ENCODE results near the gene SOX12.

Gene SOX12

DNA sequence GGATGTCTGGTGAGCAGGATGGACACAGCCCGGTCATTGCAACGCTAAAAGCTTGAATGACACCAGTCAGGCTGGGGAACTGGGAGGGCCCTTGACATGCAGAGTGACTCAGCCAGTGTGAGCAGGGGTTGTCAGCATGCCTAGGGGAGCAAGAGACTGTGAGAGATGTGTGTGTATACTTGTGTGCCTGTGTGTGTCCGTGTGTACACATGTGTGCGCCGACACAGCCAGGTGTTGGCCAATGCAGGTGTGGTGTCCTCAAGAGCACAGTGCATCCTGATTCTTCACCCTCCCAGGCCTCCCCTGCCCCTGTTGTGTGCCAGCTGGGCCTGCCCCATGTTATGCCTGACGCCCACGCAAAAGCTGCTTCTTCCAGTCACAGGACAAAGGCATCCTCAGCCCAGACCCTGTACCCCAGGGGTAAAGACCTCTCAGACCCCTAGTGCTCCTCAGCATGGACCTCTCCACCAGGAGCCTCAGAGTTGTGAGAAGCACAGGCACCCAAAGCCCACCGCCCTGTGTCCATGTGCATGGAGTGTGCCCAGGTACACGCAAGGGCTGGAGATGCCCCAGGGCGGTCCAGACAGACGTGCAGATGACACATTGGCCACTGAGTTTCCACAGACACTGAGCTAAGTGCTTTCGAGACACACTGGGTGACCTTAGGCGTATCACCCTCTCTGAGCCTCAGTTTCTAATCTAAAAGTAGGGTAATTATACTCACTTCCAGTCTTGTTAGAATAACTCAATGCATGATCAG, 38.1 kb downstream of the SOX12 start:
- no peak overlapping the region for H3K4me2 ChIP-seq (ENCODE audit: low read depth, low read length)
- H3K36me3 ChIP-seq (replicated peaks; ENCODE audit: insufficient read depth, low read length) = no peaks in the 10 kb centered on the region
- no peak overlapping the region for H3K4me3 ChIP-seq (ENCODE audit: low read length)
- H2AFZ ChIP-seq (ENCODE audit: low read length) = no peak overlapping the region
- H3K27ac ChIP-seq (ENCODE audit: low read length) = no peak overlapping the region
- H3K9ac ChIP-seq (ENCODE audit: low read length) = no peak overlapping the region
- H3K9me2 ChIP-seq (replicated peaks; ENCODE audit: insufficient read depth, low read length) = no peaks in the 10 kb centered on the region
- no peaks in the 10 kb centered on the region for H3K79me2 ChIP-seq (ENCODE audit: low read length)
- H3K4me1 ChIP-seq (ENCODE audit: low read length) = 0 out of 2 replicates have a peak, but pooled peaks cover 11% of the 10 kb centered on the region
- TF ChIP-seq EZH2 (optimal IDR thresholded peaks at IDR 0.05; ENCODE audit: low read depth, low read length) = no peak
- TF ChIP-seq, protein P1, sequence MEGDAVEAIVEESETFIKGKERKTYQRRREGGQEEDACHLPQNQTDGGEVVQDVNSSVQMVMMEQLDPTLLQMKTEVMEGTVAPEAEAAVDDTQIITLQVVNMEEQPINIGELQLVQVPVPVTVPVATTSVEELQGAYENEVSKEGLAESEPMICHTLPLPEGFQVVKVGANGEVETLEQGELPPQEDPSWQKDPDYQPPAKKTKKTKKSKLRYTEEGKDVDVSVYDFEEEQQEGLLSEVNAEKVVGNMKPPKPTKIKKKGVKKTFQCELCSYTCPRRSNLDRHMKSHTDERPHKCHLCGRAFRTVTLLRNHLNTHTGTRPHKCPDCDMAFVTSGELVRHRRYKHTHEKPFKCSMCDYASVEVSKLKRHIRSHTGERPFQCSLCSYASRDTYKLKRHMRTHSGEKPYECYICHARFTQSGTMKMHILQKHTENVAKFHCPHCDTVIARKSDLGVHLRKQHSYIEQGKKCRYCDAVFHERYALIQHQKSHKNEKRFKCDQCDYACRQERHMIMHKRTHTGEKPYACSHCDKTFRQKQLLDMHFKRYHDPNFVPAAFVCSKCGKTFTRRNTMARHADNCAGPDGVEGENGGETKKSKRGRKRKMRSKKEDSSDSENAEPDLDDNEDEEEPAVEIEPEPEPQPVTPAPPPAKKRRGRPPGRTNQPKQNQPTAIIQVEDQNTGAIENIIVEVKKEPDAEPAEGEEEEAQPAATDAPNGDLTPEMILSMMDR (IDR thresholded peaks at IDR 0.05; ENCODE audit: low read length) = no peak
- no peak for TF ChIP-seq EZH2phosphoT487 (IDR thresholded peaks at IDR 0.05; ENCODE audit: low read length)
- no peaks in the 10 kb centered on the region for H3K9me3 ChIP-seq (replicated peaks; ENCODE audit: insufficient read depth, low read length)
- H4K20me1 ChIP-seq (ENCODE audit: insufficient read depth, low read length) = no peaks in the 10 kb centered on the region
- H3K27me3 ChIP-seq (replicated peaks; ENCODE audit: insufficient read depth, low read length) = no peaks in the 10 kb centered on the region
- H3F3A ChIP-seq (ENCODE audit: insufficient read depth, low read length) = no peaks in the 10 kb centered on the region
- DNase-seq = no peak

DNA sequence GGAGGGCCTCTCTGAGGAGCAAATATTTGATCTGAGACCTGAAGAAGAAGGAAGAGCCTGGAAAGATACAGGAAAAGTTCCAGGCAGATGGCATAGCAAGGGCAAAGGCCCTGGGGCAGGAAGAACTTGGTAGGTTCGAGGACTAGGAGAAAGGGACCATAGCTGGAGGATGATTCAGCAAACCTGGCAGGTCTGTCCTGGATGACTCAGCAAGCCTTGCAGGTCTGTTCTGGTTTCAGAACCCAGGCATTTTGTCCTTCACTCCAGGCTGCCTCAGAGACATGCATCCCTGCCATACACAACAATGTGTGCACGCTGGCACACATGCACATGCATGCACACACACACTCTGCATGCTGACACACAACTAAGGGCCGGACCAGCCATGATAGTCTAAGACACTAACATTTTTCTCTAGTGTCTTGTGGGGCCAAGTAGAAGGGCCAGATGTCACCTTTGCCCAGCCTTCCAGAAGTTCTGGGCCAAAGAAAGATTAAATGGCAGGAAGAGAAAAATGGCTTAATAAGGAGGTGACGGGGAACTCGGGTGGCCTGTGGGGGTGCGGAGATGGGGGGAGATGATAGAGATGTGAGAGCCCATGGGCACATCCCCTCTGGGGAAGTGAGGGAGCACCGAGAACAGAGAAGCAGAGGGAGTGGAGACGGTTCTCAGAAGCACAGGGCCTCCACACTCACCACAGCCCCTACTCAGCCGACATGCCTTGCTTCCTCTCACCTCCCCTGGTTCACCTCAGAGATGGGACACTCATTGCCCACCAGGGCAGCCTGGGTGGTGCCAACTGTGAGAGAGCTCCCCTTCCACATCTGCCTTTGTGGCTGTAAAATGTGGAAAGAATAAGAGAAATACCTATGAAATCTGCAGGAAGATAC, 39.8 kb downstream of the SOX12 start:
- Histone ChIP-seq H3K27ac (ENCODE audit: low read length) (no peak overlapping the region), H3K4me1 (ENCODE audit: low read length) (0 out of 2 replicates have a peak, but pooled peaks cover 11% of the 10 kb centered on the region)
- no peak for DNase-seq

GRCh38 chr20:366041-366718, 40.8 kb downstream of the SOX12 start:
- H3K4me3 ChIP-seq (ENCODE audit: low read length) = no peak overlapping the region
- 0 out of 2 replicates have a peak, but pooled peaks cover 11% of the 10 kb centered on the region for H3K4me1 ChIP-seq (ENCODE audit: low read length)

More for the DNA sequence above, 39.8 kb downstream of the SOX12 start:
- Histone ChIP-seq H3K4me2 (ENCODE audit: low read depth, low read length) (no peak overlapping the region), H3K79me2 (ENCODE audit: low read length) (no peaks in the 10 kb centered on the region), H3K9me2 (replicated peaks; ENCODE audit: insufficient read depth, low read length) (no peaks in the 10 kb centered on the region), H3K36me3 (replicated peaks; ENCODE audit: insufficient read depth, low read length) (no peaks in the 10 kb centered on the region), H3F3A (ENCODE audit: insufficient read depth, low read length) (no peaks in the 10 kb centered on the region), H4K20me1 (ENCODE audit: insufficient read depth, low read length) (no peaks in the 10 kb centered on the region), H2AFZ (ENCODE audit: low read length) (no peak overlapping the region), H3K9me3 (replicated peaks; ENCODE audit: insufficient read depth, low read length) (no peaks in the 10 kb centered on the region), H3K9ac (ENCODE audit: low read length) (no peak overlapping the region), H3K27me3 (replicated peaks; ENCODE audit: insufficient read depth, low read length) (no peaks in the 10 kb centered on the region), H3K4me3 (ENCODE audit: low read length) (no peak overlapping the region)
- TF ChIP-seq EZH2phosphoT487 (IDR thresholded peaks at IDR 0.05; ENCODE audit: low read length) (no peak), EZH2 (optimal IDR thresholded peaks at IDR 0.05; ENCODE audit: low read depth, low read length) (no peak)
- TF ChIP-seq, protein P1 (IDR thresholded peaks at IDR 0.05; ENCODE audit: low read length) = no peak

More at GRCh38 chr20:366041-366718, 40.8 kb downstream of the SOX12 start:
- DNase-seq = no peak
- no peaks in the 10 kb centered on the region for H4K20me1 ChIP-seq (ENCODE audit: insufficient read depth, low read length)
- H3K27ac ChIP-seq (ENCODE audit: low read length) = no peak overlapping the region
- H3F3A ChIP-seq (ENCODE audit: insufficient read depth, low read length) = no peaks in the 10 kb centered on the region
- TF ChIP-seq EZH2 (optimal IDR thresholded peaks at IDR 0.05; ENCODE audit: low read depth, low read length) (no peak), EZH2phosphoT487 (IDR thresholded peaks at IDR 0.05; ENCODE audit: low read length) (no peak)
- TF ChIP-seq, protein P1 (IDR thresholded peaks at IDR 0.05; ENCODE audit: low read length) = no peak
- H3K27me3 ChIP-seq (replicated peaks; ENCODE audit: insufficient read depth, low read length) = no peaks in the 10 kb centered on the region
- H2AFZ ChIP-seq (ENCODE audit: low read length) = no peak overlapping the region
- no peak overlapping the region for H3K9ac ChIP-seq (ENCODE audit: low read length)
- no peaks in the 10 kb centered on the region for H3K36me3 ChIP-seq (replicated peaks; ENCODE audit: insufficient read depth, low read length)
- no peaks in the 10 kb centered on the region for H3K9me3 ChIP-seq (replicated peaks; ENCODE audit: insufficient read depth, low read length)
- no peaks in the 10 kb centered on the region for H3K9me2 ChIP-seq (replicated peaks; ENCODE audit: insufficient read depth, low read length)
- no peak overlapping the region for H3K4me2 ChIP-seq (ENCODE audit: low read depth, low read length)
- no peaks in the 10 kb centered on the region for H3K79me2 ChIP-seq (ENCODE audit: low read length)

All from MM.1S (cell line).